CD4-positive, CD25-positive, alpha-beta regulatory T cell (primary cell): ENCODE results near the gene CCL1. TPM values are rescaled to one million over a fixed set of nuclear protein-coding genes. Genes with fewer than 3 reads are reported as not detected.

Experiments used
- ATAC-seq, 2 donors: fragments of 150-1000 bp; cut with Tn5 transposase; one replicate each; pipeline ENCODE4 v1.10.0; 2021; ENCODE audit warnings: low read depth in 2 of 2, moderate number of reproducible peaks in 2 of 2, moderate library complexity in 1 of 2
- DNase-seq, 3 donors: peaks; one replicate each; pipeline versions ENCODE4 v3.0.0 to v3.0.0-alpha.2; 2012 to 2022; ENCODE audit warnings: mixed read lengths in 1 of 3
- H3K27ac ChIP-seq: one replicate; pipeline ENCODE4 v1.7.0; 2013; ENCODE audit warnings: mild to moderate bottlenecking, low read length; ENCODE audit not compliant: insufficient read depth, poor library complexity, severe bottlenecking
- H3K27me3 ChIP-seq: one replicate; pipeline ENCODE4 v1.7.0; 2013; ENCODE audit warnings: low read length; ENCODE audit not compliant: control insufficient read depth, insufficient read depth
- H3K36me3 ChIP-seq: one replicate; pipeline ENCODE4 v1.7.0; 2013; ENCODE audit warnings: mild to moderate bottlenecking, low read length, moderate library complexity; ENCODE audit not compliant: control insufficient read depth, insufficient read depth
- H3K4me1 ChIP-seq: 2 replicates; pipeline ENCODE4 v1.7.0; 2013; ENCODE audit warnings: mild to moderate bottlenecking, low read length; ENCODE audit not compliant: insufficient read depth, control insufficient read depth, poor library complexity, severe bottlenecking
- H3K4me3 ChIP-seq: one replicate; pipeline ENCODE4 v1.7.0; 2013; ENCODE audit warnings: low read depth, mild to moderate bottlenecking, low read length, moderate library complexity
- H3K9me3 ChIP-seq, 2 experiments: 1 replicate in 1 of 2; 2 replicates in 1 of 2; pipeline ENCODE4 v1.7.0; 2013; ENCODE audit warnings: low read length in 2 of 2, mild to moderate bottlenecking in 1 of 2, moderate library complexity in 1 of 2; ENCODE audit not compliant: control insufficient read depth in 2 of 2
- H3K27ac Mint-ChIP-seq, 3 donors: one replicate each; pipeline ENCODE4 v1.8.0; 2020 to 2022; ENCODE audit warnings: mild to moderate bottlenecking in 3 of 3, mixed read lengths in 3 of 3, moderate library complexity in 2 of 3
- H3K27me3 Mint-ChIP-seq: one replicate; pipeline ENCODE4 v1.8.0; 2022; ENCODE audit warnings: mild to moderate bottlenecking, mixed read lengths
- H3K36me3 Mint-ChIP-seq: one replicate; pipeline ENCODE4 v1.8.0; 2020; ENCODE audit warnings: mixed read lengths
- H3K4me1 Mint-ChIP-seq, 4 donors: one replicate each; pipeline ENCODE4 v1.8.0; 2020 to 2022; ENCODE audit warnings: mixed read lengths in 4 of 4, mild to moderate bottlenecking in 1 of 4
- H3K4me3 Mint-ChIP-seq, 4 donors: one replicate each; pipeline ENCODE4 v1.8.0; 2020 to 2022; ENCODE audit warnings: mild to moderate bottlenecking in 4 of 4, mixed read lengths in 4 of 4, moderate library complexity in 3 of 4
- H3K9me3 Mint-ChIP-seq, 7 donors: one replicate each; pipeline ENCODE4 v1.8.0; 2020 to 2022; ENCODE audit warnings: mixed read lengths in 7 of 7, mild to moderate bottlenecking in 3 of 7, moderate library complexity in 2 of 7
- polyA plus RNA-seq, 4 donors: library from polyadenylated mRNA; unstranded; fragments of 300-500 nt; fragmentation: Illumina TruSeq; gene quantifications; one replicate each; pipeline ENCODE4 v1.2.3, GENCODE V29; 2021
- total RNA-seq: library from RNA; stranded (reverse); gene quantifications from one replicate; pipeline ENCODE4 v1.2.3, GENCODE V29; 2022

Gene CCL1
- total and polyA plus RNA-seq, 5 donors from 2014 or later = not detected

GRCh38 chr17:34379868-34380267 is 16.8 kb upstream of the CCL1 start:
- H3K36me3 ChIP-seq = no peaks in the 10 kb centered on the region
- peaks cover 0 to 26% (median 10%) of the 10 kb centered on the region in 4 donors for H3K4me1 Mint-ChIP-seq
- H3K27ac ChIP-seq = no peak overlapping the region
- peaks cover 49% of the 10 kb centered on the region for H3K27me3 Mint-ChIP-seq
- no peak overlapping the region for H3K4me3 ChIP-seq
- no peaks in the 10 kb centered on the region for H3K9me3 ChIP-seq
- peaks cover 6% of the 10 kb centered on the region for H3K4me1 ChIP-seq
- no peaks in the 10 kb centered on the region for H3K9me3 Mint-ChIP-seq
- DNase-seq = no peak
- H3K36me3 Mint-ChIP-seq = no peaks in the 10 kb centered on the region
- H3K27ac Mint-ChIP-seq = no peak overlapping the region
- H3K4me3 Mint-ChIP-seq = no peak overlapping the region
- peaks cover 4% of the 10 kb centered on the region for H3K27me3 ChIP-seq
- ATAC-seq = no peak

GRCh38 chr17:34378664-34379101 is 15.7 kb upstream of the CCL1 start:
- peaks cover 45% of the 10 kb centered on the region for H3K27me3 Mint-ChIP-seq
- H3K9me3 Mint-ChIP-seq = no peaks in the 10 kb centered on the region
- peak overlapping the region in 3 of 4 donors; percentile 61 to 62 (median 62) for H3K4me3 Mint-ChIP-seq
- H3K9me3 ChIP-seq = no peaks in the 10 kb centered on the region
- H3K4me3 ChIP-seq = peak overlapping the region; percentile 63
- H3K4me1 Mint-ChIP-seq = peaks cover 0 to 26% (median 10%) of the 10 kb centered on the region in 4 donors
- H3K27ac Mint-ChIP-seq = peak overlapping the region in 2 of 3 donors; percentile 1 to 42
- H3K36me3 ChIP-seq = no peaks in the 10 kb centered on the region
- DNase-seq = peak in 1 of 3 donors; percentile 61
- H3K27me3 ChIP-seq = peaks cover 3% of the 10 kb centered on the region
- H3K36me3 Mint-ChIP-seq = no peaks in the 10 kb centered on the region
- peak in 1 of 2 donors; percentile 37 for ATAC-seq
- no peak overlapping the region for H3K27ac ChIP-seq
- H3K4me1 ChIP-seq = peaks cover 6% of the 10 kb centered on the region

GRCh38 chr17:34377078-34377823 is 14.2 kb upstream of the CCL1 start:
- no peak for DNase-seq
- peaks cover 32% of the 10 kb centered on the region for H3K27me3 Mint-ChIP-seq
- peaks cover 6% of the 10 kb centered on the region for H3K4me1 ChIP-seq
- H3K27ac ChIP-seq = no peak overlapping the region
- H3K27ac Mint-ChIP-seq = no peak overlapping the region
- H3K36me3 ChIP-seq = no peaks in the 10 kb centered on the region
- H3K9me3 Mint-ChIP-seq = no peaks in the 10 kb centered on the region
- peaks cover 2% of the 10 kb centered on the region for H3K27me3 ChIP-seq
- no peak for ATAC-seq
- no peaks in the 10 kb centered on the region for H3K36me3 Mint-ChIP-seq
- H3K4me1 Mint-ChIP-seq = peaks cover 0 to 21% (median 10%) of the 10 kb centered on the region in 4 donors
- no peaks in the 10 kb centered on the region for H3K9me3 ChIP-seq
- no peak overlapping the region for H3K4me3 ChIP-seq
- no peak overlapping the region for H3K4me3 Mint-ChIP-seq

- peaks cover 25% of the 10 kb centered on the region for H3K27me3 Mint-ChIP-seq
- no peak overlapping the region for H3K27ac Mint-ChIP-seq
- no peak overlapping the region for H3K4me3 Mint-ChIP-seq
- peaks cover 0 to 16% (median 10%) of the 10 kb centered on the region in 4 donors for H3K4me1 Mint-ChIP-seq
- H3K36me3 ChIP-seq = no peaks in the 10 kb centered on the region
- no peaks in the 10 kb centered on the region for H3K36me3 Mint-ChIP-seq
- H3K4me1 ChIP-seq = peaks cover 6% of the 10 kb centered on the region
- DNase-seq (no peak), ATAC-seq (no peak)
- H3K27me3 ChIP-seq = peaks cover 2% of the 10 kb centered on the region
- H3K9me3 Mint-ChIP-seq = no peaks in the 10 kb centered on the region
- H3K4me3 ChIP-seq = no peak overlapping the region
- H3K27ac ChIP-seq = no peak overlapping the region
- H3K9me3 ChIP-seq = no peaks in the 10 kb centered on the region
Observed at GRCh38 chr17:34375426-34375997, 12.5 kb upstream of the CCL1 start.

- no peak overlapping the region for H3K27ac Mint-ChIP-seq
- H3K9me3 Mint-ChIP-seq = no peaks in the 10 kb centered on the region
- Histone ChIP-seq H3K4me1 (peaks cover 6% of the 10 kb centered on the region), H3K4me3 (no peak overlapping the region), H3K27me3 (peaks cover 2% of the 10 kb centered on the region), H3K36me3 (no peaks in the 10 kb centered on the region), H3K27ac (no peak overlapping the region), H3K9me3 (no peaks in the 10 kb centered on the region)
- H3K4me1 Mint-ChIP-seq = peaks cover 0 to 16% (median 9%) of the 10 kb centered on the region in 4 donors
- DNase-seq (no peak), ATAC-seq (no peak)
- no peaks in the 10 kb centered on the region for H3K36me3 Mint-ChIP-seq
- no peak overlapping the region for H3K4me3 Mint-ChIP-seq
- H3K27me3 Mint-ChIP-seq = peaks cover 25% of the 10 kb centered on the region
Observed at GRCh38 chr17:34374457-34374856, 11.4 kb upstream of the CCL1 start.

GRCh38 chr17:34371405-34372100 is 8.5 kb upstream of the CCL1 start:
- ATAC-seq (no peak), DNase-seq (no peak)
- Histone ChIP-seq H3K36me3 (no peaks in the 10 kb centered on the region), H3K4me3 (no peak overlapping the region), H3K4me1 (no peaks in the 10 kb centered on the region), H3K27me3 (peaks cover 4% of the 10 kb centered on the region), H3K27ac (no peak overlapping the region), H3K9me3 (no peaks in the 10 kb centered on the region)
- Mint-ChIP-seq H3K9me3 (no peaks in the 10 kb centered on the region), H3K4me3 (no peak overlapping the region), H3K4me1 (peaks cover 0 to under 1% (median 0%) of the 10 kb centered on the region in 4 donors), H3K27ac (no peak overlapping the region), H3K27me3 (peaks cover 2% of the 10 kb centered on the region), H3K36me3 (no peaks in the 10 kb centered on the region)

GRCh38 chr17:34370997-34371395 is 8.0 kb upstream of the CCL1 start:
- Histone ChIP-seq H3K27ac (no peak overlapping the region), H3K4me3 (no peak overlapping the region), H3K36me3 (no peaks in the 10 kb centered on the region), H3K27me3 (peaks cover 4% of the 10 kb centered on the region), H3K9me3 (no peaks in the 10 kb centered on the region), H3K4me1 (no peaks in the 10 kb centered on the region)
- Mint-ChIP-seq H3K27ac (no peak overlapping the region), H3K4me3 (no peak overlapping the region), H3K27me3 (no peaks in the 10 kb centered on the region), H3K9me3 (no peaks in the 10 kb centered on the region), H3K4me1 (no peaks in the 10 kb centered on the region), H3K36me3 (no peaks in the 10 kb centered on the region)
- no peak for ATAC-seq
- no peak for DNase-seq
